Measurements from ENCODE around the gene ATG16L1.

ATG16L1 gene

DNA sequence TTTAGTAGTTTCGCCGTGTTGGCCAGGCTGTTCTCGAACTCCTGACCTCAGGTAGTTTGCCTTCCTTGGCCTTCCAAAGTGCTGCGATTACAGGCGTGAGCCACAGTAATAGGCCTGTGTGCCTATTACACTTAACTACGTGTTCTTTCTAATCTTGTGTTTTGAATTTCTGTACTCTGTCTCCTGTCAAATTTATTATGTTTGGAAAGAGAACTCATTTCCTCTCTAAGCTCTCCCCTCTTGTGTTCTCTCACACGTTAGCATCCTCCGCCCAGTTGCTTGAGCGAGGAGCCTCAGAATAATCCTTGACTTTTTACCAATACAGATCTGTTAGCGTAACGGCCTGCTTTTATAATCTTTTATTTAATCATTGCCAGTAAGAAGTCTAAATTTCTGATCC, 3.7 kb downstream of the ATG16L1 start:
- Histone ChIP-seq H3K9me3 (ENCODE audit: control insufficient read depth in 2 of 2, low read length in 2 of 2) (no peaks in the 10 kb centered on the region), H3K27ac (ENCODE audit: low read depth in 2 of 2, low read length in 2 of 2) (no peak overlapping the region), H3K9ac (ENCODE audit: low read depth in 1 of 2, low read length in 2 of 2) (no peak overlapping the region), H3K27me3 (ENCODE audit: control insufficient read depth in 2 of 2, insufficient read depth in 2 of 2, low read length in 2 of 2) (no peaks in the 10 kb centered on the region), H3K4me3 (ENCODE audit: low read length in 2 of 2) (no peak overlapping the region), H3K36me3 (ENCODE audit: control insufficient read depth in 2 of 2, insufficient read depth in 2 of 2, low read length in 2 of 2) (peaks cover 31 to 44% of the 10 kb centered on the region in 2 donors), H3K4me1 (ENCODE audit: control insufficient read depth in 2 of 2, insufficient read depth in 2 of 2, low read length in 2 of 2) (peaks cover 11 to 13% of the 10 kb centered on the region in 2 donors)

DNA sequence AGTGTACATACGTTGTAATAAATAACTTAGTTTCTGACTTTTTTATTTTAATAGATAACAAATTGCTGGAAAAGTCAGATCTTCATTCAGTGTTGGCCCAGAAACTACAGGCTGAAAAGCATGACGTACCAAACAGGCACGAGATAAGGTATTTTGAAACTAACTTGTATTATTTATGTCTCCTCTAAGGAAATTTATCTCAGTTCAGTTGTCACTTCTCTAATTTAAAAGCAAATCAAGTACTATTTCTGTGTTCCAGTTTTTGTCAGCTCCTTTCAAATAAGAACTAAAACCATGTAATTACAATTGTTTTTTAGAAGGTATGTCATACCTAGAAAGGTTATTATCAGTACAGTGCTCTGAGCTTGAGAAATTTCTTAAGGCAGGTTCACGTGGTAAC, 4.6 kb downstream of the ATG16L1 start:
- no peaks in the 10 kb centered on the region for H3K27me3 ChIP-seq (ENCODE audit: control insufficient read depth in 2 of 2, insufficient read depth in 2 of 2, low read length in 2 of 2)
- no peak overlapping the region for H3K27ac ChIP-seq (ENCODE audit: low read depth in 2 of 2, low read length in 2 of 2)
- no peaks in the 10 kb centered on the region for H3K9me3 ChIP-seq (ENCODE audit: control insufficient read depth in 2 of 2, low read length in 2 of 2)
- no peak overlapping the region for H3K4me3 ChIP-seq (ENCODE audit: low read length in 2 of 2)
- no peak overlapping the region for H3K9ac ChIP-seq (ENCODE audit: low read depth in 1 of 2, low read length in 2 of 2)
- H3K36me3 ChIP-seq (ENCODE audit: control insufficient read depth in 2 of 2, insufficient read depth in 2 of 2, low read length in 2 of 2), result peaks cover 38 to 49% of the 10 kb centered on the region in 2 donors
- peaks cover 11 to 13% of the 10 kb centered on the region in 2 donors for H3K4me1 ChIP-seq (ENCODE audit: control insufficient read depth in 2 of 2, insufficient read depth in 2 of 2, low read length in 2 of 2)

DNA sequence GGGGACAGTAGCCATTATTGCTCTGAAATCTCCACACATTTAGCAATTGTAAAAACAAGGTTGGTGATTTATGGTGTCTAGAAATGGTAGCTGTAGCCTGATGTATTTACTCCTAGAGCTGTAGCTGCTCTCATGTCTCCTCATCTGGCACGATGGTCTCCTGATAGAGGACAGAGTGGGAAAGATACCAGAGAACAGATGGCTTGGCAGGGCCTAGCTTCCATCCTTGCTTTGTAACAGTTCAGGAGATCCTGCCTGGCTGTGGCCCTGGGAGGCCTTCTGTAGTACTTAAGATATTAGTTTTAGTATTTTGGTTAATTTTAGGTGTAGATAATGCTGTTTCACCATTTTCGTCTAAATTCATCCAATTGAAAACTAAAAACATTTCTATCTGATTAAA, 6.7 kb downstream of the ATG16L1 start:
- H3K36me3 ChIP-seq (ENCODE audit: control insufficient read depth in 2 of 2, insufficient read depth in 2 of 2, low read length in 2 of 2), result peaks cover 58 to 65% of the 10 kb centered on the region in 2 donors
- no peak overlapping the region for H3K27ac ChIP-seq (ENCODE audit: low read depth in 2 of 2, low read length in 2 of 2)
- H3K9me3 ChIP-seq (ENCODE audit: control insufficient read depth in 2 of 2, low read length in 2 of 2), result no peaks in the 10 kb centered on the region
- no peaks in the 10 kb centered on the region for H3K27me3 ChIP-seq (ENCODE audit: control insufficient read depth in 2 of 2, insufficient read depth in 2 of 2, low read length in 2 of 2)
- peaks cover under 1 to 2% of the 10 kb centered on the region in 2 donors for H3K4me1 ChIP-seq (ENCODE audit: control insufficient read depth in 2 of 2, insufficient read depth in 2 of 2, low read length in 2 of 2)
- no peak overlapping the region for H3K9ac ChIP-seq (ENCODE audit: low read depth in 1 of 2, low read length in 2 of 2)
- no peak overlapping the region for H3K4me3 ChIP-seq (ENCODE audit: low read length in 2 of 2)

- Histone ChIP-seq H3K27me3 (ENCODE audit: control insufficient read depth in 2 of 2, insufficient read depth in 2 of 2, low read length in 2 of 2) (no peaks in the 10 kb centered on the region), H3K9ac (ENCODE audit: low read depth in 1 of 2, low read length in 2 of 2) (no peak overlapping the region), H3K27ac (ENCODE audit: low read depth in 2 of 2, low read length in 2 of 2) (no peak overlapping the region), H3K4me1 (ENCODE audit: control insufficient read depth in 2 of 2, insufficient read depth in 2 of 2, low read length in 2 of 2) (no peaks in the 10 kb centered on the region), H3K4me3 (ENCODE audit: low read length in 2 of 2) (no peak overlapping the region), H3K9me3 (ENCODE audit: control insufficient read depth in 2 of 2, low read length in 2 of 2) (no peaks in the 10 kb centered on the region), H3K36me3 (ENCODE audit: control insufficient read depth in 2 of 2, insufficient read depth in 2 of 2, low read length in 2 of 2) (peaks cover 72 to 75% of the 10 kb centered on the region in 2 donors)
These were observed 8.3 kb downstream of the ATG16L1 start for GRCh38 chr2:233259730-233260129.

GRCh38 chr2:233260661-233261060, 9.2 kb downstream of the ATG16L1 start:
- H3K4me1 ChIP-seq (ENCODE audit: control insufficient read depth in 2 of 2, insufficient read depth in 2 of 2, low read length in 2 of 2), result no peaks in the 10 kb centered on the region
- no peak overlapping the region for H3K9ac ChIP-seq (ENCODE audit: low read depth in 1 of 2, low read length in 2 of 2)
- H3K4me3 ChIP-seq (ENCODE audit: low read length in 2 of 2), result no peak overlapping the region
- no peaks in the 10 kb centered on the region for H3K27me3 ChIP-seq (ENCODE audit: control insufficient read depth in 2 of 2, insufficient read depth in 2 of 2, low read length in 2 of 2)
- no peaks in the 10 kb centered on the region for H3K9me3 ChIP-seq (ENCODE audit: control insufficient read depth in 2 of 2, low read length in 2 of 2)
- H3K36me3 ChIP-seq (ENCODE audit: control insufficient read depth in 2 of 2, insufficient read depth in 2 of 2, low read length in 2 of 2), result peaks cover 73 to 83% of the 10 kb centered on the region in 2 donors
- no peak overlapping the region for H3K27ac ChIP-seq (ENCODE audit: low read depth in 2 of 2, low read length in 2 of 2)

DNA sequence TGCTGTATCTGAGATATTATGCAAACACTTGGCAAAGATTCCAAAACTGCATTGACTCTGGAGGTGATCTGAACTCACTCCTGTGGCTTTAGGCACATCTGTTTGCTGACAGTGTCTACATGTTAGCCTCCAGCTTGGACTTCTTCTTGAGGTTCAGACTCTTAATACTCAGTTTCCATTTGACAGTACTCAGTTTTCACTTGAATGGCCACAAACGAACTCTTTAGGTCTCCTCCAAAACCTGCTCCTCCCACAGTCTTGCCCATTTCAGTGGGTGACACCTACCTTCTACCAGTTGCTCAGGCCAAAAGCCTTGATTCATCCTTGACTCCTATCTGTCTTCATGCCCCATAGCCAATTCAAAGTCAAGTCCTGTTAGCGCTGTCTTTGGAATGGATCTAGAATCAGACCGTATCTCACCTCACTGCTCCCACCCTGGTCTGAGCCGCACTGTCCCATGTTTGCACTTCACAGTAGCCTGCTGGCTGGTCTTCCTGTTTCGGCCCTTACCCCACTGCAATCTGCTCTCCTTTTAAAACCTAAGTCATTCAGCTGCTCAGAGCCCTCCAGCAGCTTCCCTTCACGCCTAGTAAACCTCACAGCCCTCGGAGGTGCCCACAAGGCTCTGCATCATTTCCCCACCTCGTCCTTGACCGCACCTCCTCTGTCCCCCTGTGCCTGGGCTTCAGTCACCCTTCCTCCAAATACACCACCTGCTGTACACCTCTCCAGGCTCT, 10.5 kb downstream of the ATG16L1 start:
- no peak overlapping the region for H3K27ac ChIP-seq (ENCODE audit: low read depth in 2 of 2, low read length in 2 of 2)
- peaks cover 79 to 84% of the 10 kb centered on the region in 2 donors for H3K36me3 ChIP-seq (ENCODE audit: control insufficient read depth in 2 of 2, insufficient read depth in 2 of 2, low read length in 2 of 2)
- no peak overlapping the region for H3K9ac ChIP-seq (ENCODE audit: low read depth in 1 of 2, low read length in 2 of 2)
- H3K4me3 ChIP-seq (ENCODE audit: low read length in 2 of 2), result no peak overlapping the region
- no peaks in the 10 kb centered on the region for H3K9me3 ChIP-seq (ENCODE audit: control insufficient read depth in 2 of 2, low read length in 2 of 2)
- no peaks in the 10 kb centered on the region for H3K4me1 ChIP-seq (ENCODE audit: control insufficient read depth in 2 of 2, insufficient read depth in 2 of 2, low read length in 2 of 2)
- no peaks in the 10 kb centered on the region for H3K27me3 ChIP-seq (ENCODE audit: control insufficient read depth in 2 of 2, insufficient read depth in 2 of 2, low read length in 2 of 2)

GRCh38 chr2:233262562-233262961, 11.1 kb downstream of the ATG16L1 start:
- Histone ChIP-seq H3K4me1 (ENCODE audit: control insufficient read depth in 2 of 2, insufficient read depth in 2 of 2, low read length in 2 of 2) (no peaks in the 10 kb centered on the region), H3K27ac (ENCODE audit: low read depth in 2 of 2, low read length in 2 of 2) (no peak overlapping the region), H3K4me3 (ENCODE audit: low read length in 2 of 2) (no peak overlapping the region), H3K27me3 (ENCODE audit: control insufficient read depth in 2 of 2, insufficient read depth in 2 of 2, low read length in 2 of 2) (no peaks in the 10 kb centered on the region), H3K9ac (ENCODE audit: low read depth in 1 of 2, low read length in 2 of 2) (no peak overlapping the region), H3K9me3 (ENCODE audit: control insufficient read depth in 2 of 2, low read length in 2 of 2) (no peaks in the 10 kb centered on the region), H3K36me3 (ENCODE audit: control insufficient read depth in 2 of 2, insufficient read depth in 2 of 2, low read length in 2 of 2) (peaks cover 81% of the 10 kb centered on the region in 2 donors)

GRCh38 chr2:233263045-233263570, 11.6 kb downstream of the ATG16L1 start:
- Histone ChIP-seq H3K4me3 (ENCODE audit: low read length in 2 of 2) (no peak overlapping the region), H3K27me3 (ENCODE audit: control insufficient read depth in 2 of 2, insufficient read depth in 2 of 2, low read length in 2 of 2) (no peaks in the 10 kb centered on the region), H3K36me3 (ENCODE audit: control insufficient read depth in 2 of 2, insufficient read depth in 2 of 2, low read length in 2 of 2) (peaks cover 83 to 84% of the 10 kb centered on the region in 2 donors), H3K27ac (ENCODE audit: low read depth in 2 of 2, low read length in 2 of 2) (no peak overlapping the region), H3K9me3 (ENCODE audit: control insufficient read depth in 2 of 2, low read length in 2 of 2) (no peaks in the 10 kb centered on the region), H3K4me1 (ENCODE audit: control insufficient read depth in 2 of 2, insufficient read depth in 2 of 2, low read length in 2 of 2) (no peaks in the 10 kb centered on the region), H3K9ac (ENCODE audit: low read depth in 1 of 2, low read length in 2 of 2) (no peak overlapping the region)

DNA sequence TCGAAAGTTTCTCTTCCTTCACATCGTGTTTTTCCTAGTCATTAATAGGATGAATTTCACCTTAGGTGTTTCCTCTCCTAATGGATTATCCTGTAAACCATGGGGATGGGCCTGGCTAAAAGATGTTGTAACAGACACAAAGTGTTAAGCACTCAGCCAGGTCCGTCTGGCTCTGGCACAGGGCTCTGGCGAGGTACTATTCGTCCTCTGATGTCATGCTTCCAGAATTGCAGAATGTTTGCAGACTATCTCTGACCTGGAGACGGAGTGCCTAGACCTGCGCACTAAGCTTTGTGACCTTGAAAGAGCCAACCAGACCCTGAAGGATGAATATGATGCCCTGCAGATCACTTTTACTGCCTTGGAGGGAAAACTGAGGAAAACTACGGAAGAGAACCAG, 13.2 kb downstream of the ATG16L1 start:
- no peaks in the 10 kb centered on the region for H3K4me1 ChIP-seq (ENCODE audit: control insufficient read depth in 2 of 2, insufficient read depth in 2 of 2, low read length in 2 of 2)
- no peaks in the 10 kb centered on the region for H3K27me3 ChIP-seq (ENCODE audit: control insufficient read depth in 2 of 2, insufficient read depth in 2 of 2, low read length in 2 of 2)
- H3K9ac ChIP-seq (ENCODE audit: low read depth in 1 of 2, low read length in 2 of 2), result no peak overlapping the region
- peaks cover 77 to 79% of the 10 kb centered on the region in 2 donors for H3K36me3 ChIP-seq (ENCODE audit: control insufficient read depth in 2 of 2, insufficient read depth in 2 of 2, low read length in 2 of 2)
- H3K9me3 ChIP-seq (ENCODE audit: control insufficient read depth in 2 of 2, low read length in 2 of 2), result no peaks in the 10 kb centered on the region
- H3K27ac ChIP-seq (ENCODE audit: low read depth in 2 of 2, low read length in 2 of 2), result no peak overlapping the region
- H3K4me3 ChIP-seq (ENCODE audit: low read length in 2 of 2), result no peak overlapping the region

- Histone ChIP-seq H3K4me3 (ENCODE audit: low read length in 2 of 2) (no peak overlapping the region), H3K27ac (ENCODE audit: low read depth in 2 of 2, low read length in 2 of 2) (no peak overlapping the region), H3K27me3 (ENCODE audit: control insufficient read depth in 2 of 2, insufficient read depth in 2 of 2, low read length in 2 of 2) (no peaks in the 10 kb centered on the region), H3K4me1 (ENCODE audit: control insufficient read depth in 2 of 2, insufficient read depth in 2 of 2, low read length in 2 of 2) (no peaks in the 10 kb centered on the region), H3K9me3 (ENCODE audit: control insufficient read depth in 2 of 2, low read length in 2 of 2) (no peaks in the 10 kb centered on the region), H3K36me3 (ENCODE audit: control insufficient read depth in 2 of 2, insufficient read depth in 2 of 2, low read length in 2 of 2) (peaks cover 69 to 79% of the 10 kb centered on the region in 2 donors), H3K9ac (ENCODE audit: low read depth in 1 of 2, low read length in 2 of 2) (no peak overlapping the region)
These were observed 14.5 kb downstream of the ATG16L1 start for GRCh38 chr2:233265899-233266431.

All from mucosa of rectum (tissue), 2 donors.